Breast epithelium (tissue), 4 donors: Measurements from ENCODE around the gene OR1F1. TPM values are rescaled to one million over a fixed set of nuclear protein-coding genes. Genes with fewer than 3 reads are reported as not detected.
A peak's percentile ranks its signal among the peaks of the same experiment; 100 is the strongest.
"Not testable (repeated sequence)": the region's sequence is repeated elsewhere in the genome, so short reads cannot be mapped to it uniquely, and the experiment has no call there.

Source experiments
- DNase-seq, 2 donors: peaks; one replicate each; pipeline ENCODE4 v3.0.0-alpha.2; 2019; ENCODE audit warnings: low spot score in 2 of 2
- H3K27ac ChIP-seq, 2 donors: fragments of 200-600 bp; sonication (generic) in 1 of 2; one replicate each; pipeline ENCODE4 v1.5.1; 2016 to 2019; ENCODE audit warnings: mild to moderate bottlenecking in 1 of 2
- H3K27me3 ChIP-seq, 2 donors: fragments of 200-600 bp; sonication (generic) in 1 of 2; one replicate each; pipeline versions ENCODE4 v1.5.1 to v1.6.0; 2017 to 2019; ENCODE audit warnings: control low read depth in 1 of 2, mild to moderate bottlenecking in 1 of 2
- H3K36me3 ChIP-seq: fragments of 200-600 bp; one replicate; pipeline ENCODE4 v1.5.1; 2019
- H3K4me1 ChIP-seq, 2 donors: fragments of 200-600 bp; sonication (generic); one replicate each; pipeline ENCODE4 v1.5.1; 2016 to 2019; ENCODE audit warnings: control low read depth in 1 of 2
- H3K4me3 ChIP-seq, 3 donors: fragments of 200-600 bp; sonication (generic); 1 replicate in 2 of 3; 2 replicates in 1 of 3; pipeline ENCODE4 v1.5.1; 2016 to 2019; ENCODE audit warnings: mild to moderate bottlenecking in 3 of 3, moderate library complexity in 2 of 3
- H3K9me3 ChIP-seq, 2 donors: fragments of 200-600 bp; sonication (generic) in 1 of 2; one replicate each; pipeline ENCODE4 v1.5.1; 2016 to 2019; ENCODE audit warnings: control low read depth in 1 of 2
- CTCF ChIP-seq, 3 donors: fragments of 450-650 bp; IDR thresholded peaks; one replicate each; pipeline ENCODE4 v1.5.1; 2016 to 2017; ENCODE audit warnings: antibody characterized with exemption in 3 of 3, mild to moderate bottlenecking in 3 of 3, moderate library complexity in 3 of 3
- POLR2A ChIP-seq: fragments of 450-650 bp; IDR thresholded peaks from one replicate; pipeline ENCODE4 v1.6.1; 2016; ENCODE audit warnings: antibody characterized with exemption, mild to moderate bottlenecking, moderate library complexity
- POLR2AphosphoS5 ChIP-seq, 3 donors: sonication (generic); formaldehyde crosslinking; IDR thresholded peaks; one replicate each; pipeline ENCODE4 v1.6.1; 2017; ENCODE audit warnings: antibody characterized with exemption in 3 of 3
- intact Hi-C: fragments of 100-400 bp; cut with DNase I; formaldehyde crosslinking; loops from one replicate; pipeline ENCODE4 v1.15.1; 2023; ENCODE audit warnings: low total_unique reads
- total RNA-seq, 3 donors: library from RNA; depleted of rRNA; stranded (reverse); fragments of >200 nt; gene quantifications; one replicate each; pipeline ENCODE4 v1.1.0, GENCODE V29; 2016

OR1F1 gene
- not detected for total RNA-seq

- Histone ChIP-seq H3K9me3 (no peaks in the 10 kb centered on the region), H3K4me1 (peaks cover 0 to 5% of the 10 kb centered on the region in 2 donors), H3K27me3 (peaks cover 17 to 97% of the 10 kb centered on the region in 2 donors), H3K36me3 (no peaks in the 10 kb centered on the region), H3K27ac (no peak within 1 kb of the TSS), H3K4me3 (peak within 1 kb of the TSS in 2 of 3 donors; percentile 8 to 50)
- TF ChIP-seq POLR2A (no peak), POLR2AphosphoS5 (IDR thresholded peaks at IDR 0.05) (no peak), CTCF (IDR thresholded peaks at IDR 0.05) (no peak)
- no peak for DNase-seq
- intact Hi-C loops: no loop called here
Measured at GRCh38 chr16:3187798-3188674, at the start of gene OR1F1. TSS of gene OR1F1 (plus strand) at chr16:3188204.

- Histone ChIP-seq H3K27ac (no peak overlapping the region), H3K36me3 (no peaks in the 10 kb centered on the region), H3K4me1 (peaks cover 0 to 6% of the 10 kb centered on the region in 2 donors), H3K4me3 (no peak overlapping the region), H3K9me3 (no peaks in the 10 kb centered on the region), H3K27me3 (no peaks in the 10 kb centered on the region)
- intact Hi-C loops: no loop called here
- no peak for TF ChIP-seq POLR2A
- no peak for TF ChIP-seq POLR2AphosphoS5 (IDR thresholded peaks at IDR 0.05)
- no peak for TF ChIP-seq CTCF (IDR thresholded peaks at IDR 0.05)
- DNase-seq: no peak
Measured at GRCh38 chr16:3138342-3138741, 49.7 kb upstream of the OR1F1 start.

GRCh38 chr16:3138823-3139426, 49.1 kb upstream of the OR1F1 start:
- no peaks in the 10 kb centered on the region for H3K36me3 ChIP-seq
- DNase-seq: no peak

GRCh38 chr16:3139561-3139960, 48.4 kb upstream of the OR1F1 start:
- H3K4me1 ChIP-seq, DNase-seq, intact Hi-C loops, H3K36me3 ChIP-seq, H3K4me3 ChIP-seq, H3K27me3 ChIP-seq, H3K9me3 ChIP-seq: not testable (repeated sequence)
- peak overlapping the region in 1 of 2 donors; percentile 58 for H3K27ac ChIP-seq

More at GRCh38 chr16:3138823-3139426, 49.1 kb upstream of the OR1F1 start:
- Histone ChIP-seq H3K27me3 (no peaks in the 10 kb centered on the region), H3K27ac (peak overlapping the region in 1 of 2 donors; percentile 32), H3K9me3 (no peaks in the 10 kb centered on the region), H3K4me3 (no peak overlapping the region), H3K4me1 (peaks cover 0 to 6% of the 10 kb centered on the region in 2 donors)
- intact Hi-C loops: no loop called here
- TF ChIP-seq POLR2AphosphoS5 (IDR thresholded peaks at IDR 0.05): no peak
- TF ChIP-seq CTCF (IDR thresholded peaks at IDR 0.05): no peak
- no peak for TF ChIP-seq POLR2A

- Histone ChIP-seq H3K4me3 (no peak overlapping the region), H3K9me3 (no peaks in the 10 kb centered on the region), H3K4me1 (peaks cover 0 to 6% of the 10 kb centered on the region in 2 donors), H3K27ac (no peak overlapping the region), H3K36me3 (no peaks in the 10 kb centered on the region), H3K27me3 (no peaks in the 10 kb centered on the region)
- TF ChIP-seq POLR2AphosphoS5 (IDR thresholded peaks at IDR 0.05): no peak
- TF ChIP-seq POLR2A: no peak
- no peak for TF ChIP-seq CTCF (IDR thresholded peaks at IDR 0.05)
- intact Hi-C loops: no loop called here
- no peak for DNase-seq
Measured at GRCh38 chr16:3140603-3141427, 47.2 kb upstream of the OR1F1 start.
